Measurements from ENCODE around the gene LHX2. TPM values are rescaled to one million over a fixed set of nuclear protein-coding genes. Genes with fewer than 3 reads are reported as not detected.
A peak's percentile ranks its signal among the peaks of the same experiment; 100 is the strongest.

Gene LHX2
- total and polyA plus RNA-seq, 2 donors: 0.19 to 0.57 TPM

DNA sequence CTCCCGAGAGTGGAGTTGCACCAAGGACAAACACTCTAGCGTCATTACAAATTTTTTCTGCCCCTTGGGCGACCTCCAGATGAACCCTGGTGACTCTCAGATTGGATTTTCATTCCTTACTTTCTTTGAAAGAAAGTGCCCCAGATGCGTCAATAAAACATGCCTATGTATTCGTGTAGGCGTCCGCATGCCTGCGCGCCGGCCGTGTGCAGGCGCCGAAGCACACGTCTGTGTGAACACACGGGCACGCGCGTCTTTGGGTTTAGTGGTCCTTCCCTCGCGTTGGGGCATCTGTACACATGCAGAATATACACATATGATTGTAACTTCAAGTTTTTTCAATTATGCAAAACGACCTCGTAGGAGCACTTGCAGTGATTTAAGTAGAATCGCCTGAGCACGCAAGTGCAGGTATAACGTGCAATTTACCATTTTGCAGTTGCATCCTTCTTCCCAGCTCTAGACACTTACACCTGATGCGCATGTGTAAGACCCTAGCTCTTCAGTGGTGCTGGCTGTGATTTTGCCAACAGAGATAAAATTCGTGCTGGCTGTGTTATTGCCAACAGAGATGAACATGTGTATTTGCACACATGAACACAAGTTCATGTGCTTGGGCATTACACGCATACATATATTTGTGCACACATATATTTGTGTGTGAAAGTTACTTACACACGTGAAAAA lies 1.9 kb upstream of the LHX2 start:
- DNase-seq (ENCODE audit: low read depth in 6 of 9, low spot score in 9 of 9): no peak
- H3K27me3 ChIP-seq (ENCODE audit: control insufficient read depth in 2 of 2, insufficient read depth in 1 of 2, low read length in 1 of 2): peaks cover 98 to 100% of the 10 kb centered on the region in 2 donors

DNA sequence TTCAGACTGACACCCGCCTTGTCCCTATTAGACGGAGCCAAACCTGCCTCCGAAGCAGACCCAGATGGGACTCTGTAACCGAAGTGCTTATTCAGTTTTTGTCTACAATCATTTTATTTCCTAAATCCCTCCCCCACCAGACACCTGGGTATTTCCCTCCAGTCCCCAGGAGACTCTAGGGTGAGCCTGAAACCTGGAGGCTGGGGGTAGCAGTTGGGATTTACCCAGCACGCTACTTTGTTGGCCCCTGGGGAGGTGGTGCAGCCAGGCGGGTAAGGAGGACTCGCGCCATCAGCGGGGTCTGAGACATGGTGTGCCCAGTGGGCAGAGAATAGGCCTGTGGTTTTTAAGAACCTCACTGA lies 1.3 kb upstream of the LHX2 start:
- peaks cover 3 to 13% of the 10 kb centered on the region in 2 donors for H3K4me1 ChIP-seq (ENCODE audit: control insufficient read depth in 2 of 2, insufficient read depth in 2 of 2, low read length in 2 of 2)
- H3K36me3 ChIP-seq (ENCODE audit: control insufficient read depth in 2 of 2, insufficient read depth in 2 of 2, low read length in 1 of 2): no peaks in the 10 kb centered on the region
- peaks cover 98 to 100% of the 10 kb centered on the region in 2 donors for H3K27me3 ChIP-seq (ENCODE audit: control insufficient read depth in 2 of 2, insufficient read depth in 1 of 2, low read length in 1 of 2)
- DNase-seq (ENCODE audit: low read depth in 6 of 9, low spot score in 9 of 9): no peak
- WGBS: 22% methylated on average over 9 of the region's 9 CpGs
- no peak overlapping the region for H3K27ac ChIP-seq (ENCODE audit: low read depth in 1 of 2, low read length in 1 of 2)
- H3K4me3 ChIP-seq (ENCODE audit: low read length in 2 of 2): no peak overlapping the region
- peaks cover 2 to 17% of the 10 kb centered on the region in 2 donors for H3K9me3 ChIP-seq (ENCODE audit: control insufficient read depth in 2 of 2, insufficient read depth in 1 of 2, low read length in 1 of 2)

More for the DNA sequence above, 1.9 kb upstream of the LHX2 start:
- WGBS: 8% methylated on average over 29 of the region's 29 CpGs
- peaks cover 2 to 17% of the 10 kb centered on the region in 2 donors for H3K9me3 ChIP-seq (ENCODE audit: control insufficient read depth in 2 of 2, insufficient read depth in 1 of 2, low read length in 1 of 2)
- no peak overlapping the region for H3K4me3 ChIP-seq (ENCODE audit: low read length in 2 of 2)
- H3K36me3 ChIP-seq (ENCODE audit: control insufficient read depth in 2 of 2, insufficient read depth in 2 of 2, low read length in 1 of 2): no peaks in the 10 kb centered on the region
- H3K4me1 ChIP-seq (ENCODE audit: control insufficient read depth in 2 of 2, insufficient read depth in 2 of 2, low read length in 2 of 2): peaks cover 3 to 13% of the 10 kb centered on the region in 2 donors
- H3K27ac ChIP-seq (ENCODE audit: low read depth in 1 of 2, low read length in 1 of 2): no peak overlapping the region

DNA sequence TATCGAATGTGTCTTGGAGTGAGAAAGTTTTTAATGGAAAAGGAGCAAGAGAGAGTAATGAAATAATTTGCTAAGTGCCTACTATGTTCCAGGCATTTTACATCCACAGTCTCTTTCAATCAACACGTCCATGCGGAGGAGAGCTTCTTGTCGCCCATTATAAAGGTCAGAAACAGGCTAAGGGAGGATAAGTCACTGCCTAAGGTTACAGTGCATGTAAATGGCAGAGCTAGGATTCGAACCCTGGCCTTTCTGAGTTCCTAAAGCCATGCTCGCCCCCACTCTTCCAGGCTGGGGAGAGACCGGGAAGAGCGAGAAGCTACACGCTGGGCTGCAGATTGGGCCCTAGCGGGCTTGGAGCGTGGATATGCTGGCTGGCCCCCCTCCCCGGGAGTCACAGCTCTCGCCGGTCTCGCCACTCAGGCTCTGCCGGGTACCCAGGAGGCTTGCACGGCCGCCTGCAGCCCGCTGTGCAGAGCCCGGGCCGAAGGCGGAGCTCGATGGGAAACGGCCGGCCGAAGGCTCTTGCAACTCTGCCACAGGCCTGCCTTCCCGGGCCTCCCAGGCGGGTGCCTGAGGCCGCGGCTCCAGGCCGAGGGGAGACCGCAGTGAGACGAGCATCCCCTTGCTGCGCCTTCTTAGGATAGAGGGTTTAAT lies 775 bp upstream of the LHX2 start:
- Histone ChIP-seq H3K27me3 (ENCODE audit: control insufficient read depth in 2 of 2, insufficient read depth in 1 of 2, low read length in 1 of 2) (peaks cover 98 to 100% of the 10 kb centered on the region in 2 donors), H3K4me1 (ENCODE audit: control insufficient read depth in 2 of 2, insufficient read depth in 2 of 2, low read length in 2 of 2) (peaks cover 3 to 13% of the 10 kb centered on the region in 2 donors), H3K9me3 (ENCODE audit: control insufficient read depth in 2 of 2, insufficient read depth in 1 of 2, low read length in 1 of 2) (peaks cover 2 to 17% of the 10 kb centered on the region in 2 donors), H3K27ac (ENCODE audit: low read depth in 1 of 2, low read length in 1 of 2) (no peak overlapping the region), H3K4me3 (ENCODE audit: low read length in 2 of 2) (peak overlapping the region in 1 of 2 donors; percentile 23), H3K36me3 (ENCODE audit: control insufficient read depth in 2 of 2, insufficient read depth in 2 of 2, low read length in 1 of 2) (no peaks in the 10 kb centered on the region)
- DNase-seq (ENCODE audit: low read depth in 6 of 9, low spot score in 9 of 9): no peak
- 5% methylated on average over 34 of the region's 34 CpGs for WGBS

DNA sequence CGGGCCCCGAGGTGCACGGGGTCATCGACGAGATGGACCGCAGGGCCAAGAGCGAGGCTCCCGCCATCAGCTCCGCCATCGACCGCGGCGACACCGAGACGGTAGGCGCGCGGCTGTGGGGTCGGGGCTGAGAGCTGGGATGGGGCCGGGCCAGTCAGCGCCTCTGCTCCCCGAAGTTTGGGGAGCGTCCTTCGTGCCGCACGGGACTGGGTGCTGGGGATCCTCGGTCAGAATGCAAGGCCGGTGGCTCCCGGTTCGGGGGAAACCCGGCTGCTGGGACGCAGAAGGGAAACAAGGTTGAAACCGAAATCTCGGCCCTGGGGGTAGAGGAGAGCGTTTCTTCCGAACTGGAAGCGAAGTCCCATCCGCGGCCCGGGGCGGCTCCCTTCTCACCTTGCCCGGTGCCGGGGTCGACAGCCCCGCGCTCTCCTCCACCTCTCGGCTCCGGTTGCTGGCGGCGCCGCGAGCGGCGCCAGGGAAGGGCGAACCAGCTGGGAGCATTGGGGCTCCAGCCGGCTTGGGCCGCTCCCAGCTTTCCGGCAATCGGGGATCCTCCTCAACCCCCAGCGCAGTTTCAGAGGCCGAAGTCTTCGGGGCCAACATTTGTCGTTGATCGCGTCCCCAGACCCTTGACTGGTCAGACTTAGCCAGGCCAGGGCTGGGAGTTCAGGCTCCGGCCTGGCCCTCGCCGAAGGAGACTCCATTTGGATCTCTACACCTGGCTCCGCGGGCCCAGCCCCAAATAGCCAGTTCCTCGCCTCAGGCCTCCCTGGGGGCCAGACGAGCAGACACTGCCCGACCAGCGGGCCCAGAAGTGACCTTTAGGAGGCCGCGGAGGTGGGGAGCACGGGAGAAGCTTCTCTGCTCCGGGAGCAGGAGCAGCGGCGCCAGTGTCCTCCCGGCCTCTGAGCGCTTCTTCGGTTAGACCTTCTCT lies 1.1 kb downstream of the LHX2 start:
- WGBS: 4% methylated on average over 83 of the region's 83 CpGs
- Histone ChIP-seq H3K4me1 (ENCODE audit: control insufficient read depth in 2 of 2, insufficient read depth in 2 of 2, low read length in 2 of 2) (peaks cover 3 to 18% of the 10 kb centered on the region in 2 donors), H3K9me3 (ENCODE audit: control insufficient read depth in 2 of 2, insufficient read depth in 1 of 2, low read length in 1 of 2) (peaks cover 4 to 17% of the 10 kb centered on the region in 2 donors), H3K27ac (ENCODE audit: low read depth in 1 of 2, low read length in 1 of 2) (no peak overlapping the region), H3K36me3 (ENCODE audit: control insufficient read depth in 2 of 2, insufficient read depth in 2 of 2, low read length in 1 of 2) (no peaks in the 10 kb centered on the region), H3K4me3 (ENCODE audit: low read length in 2 of 2) (peak overlapping the region in 1 of 2 donors; percentile 6), H3K27me3 (ENCODE audit: control insufficient read depth in 2 of 2, insufficient read depth in 1 of 2, low read length in 1 of 2) (peaks cover 97 to 100% of the 10 kb centered on the region in 2 donors)
- no peak for DNase-seq (ENCODE audit: low read depth in 6 of 9, low spot score in 9 of 9)

DNA sequence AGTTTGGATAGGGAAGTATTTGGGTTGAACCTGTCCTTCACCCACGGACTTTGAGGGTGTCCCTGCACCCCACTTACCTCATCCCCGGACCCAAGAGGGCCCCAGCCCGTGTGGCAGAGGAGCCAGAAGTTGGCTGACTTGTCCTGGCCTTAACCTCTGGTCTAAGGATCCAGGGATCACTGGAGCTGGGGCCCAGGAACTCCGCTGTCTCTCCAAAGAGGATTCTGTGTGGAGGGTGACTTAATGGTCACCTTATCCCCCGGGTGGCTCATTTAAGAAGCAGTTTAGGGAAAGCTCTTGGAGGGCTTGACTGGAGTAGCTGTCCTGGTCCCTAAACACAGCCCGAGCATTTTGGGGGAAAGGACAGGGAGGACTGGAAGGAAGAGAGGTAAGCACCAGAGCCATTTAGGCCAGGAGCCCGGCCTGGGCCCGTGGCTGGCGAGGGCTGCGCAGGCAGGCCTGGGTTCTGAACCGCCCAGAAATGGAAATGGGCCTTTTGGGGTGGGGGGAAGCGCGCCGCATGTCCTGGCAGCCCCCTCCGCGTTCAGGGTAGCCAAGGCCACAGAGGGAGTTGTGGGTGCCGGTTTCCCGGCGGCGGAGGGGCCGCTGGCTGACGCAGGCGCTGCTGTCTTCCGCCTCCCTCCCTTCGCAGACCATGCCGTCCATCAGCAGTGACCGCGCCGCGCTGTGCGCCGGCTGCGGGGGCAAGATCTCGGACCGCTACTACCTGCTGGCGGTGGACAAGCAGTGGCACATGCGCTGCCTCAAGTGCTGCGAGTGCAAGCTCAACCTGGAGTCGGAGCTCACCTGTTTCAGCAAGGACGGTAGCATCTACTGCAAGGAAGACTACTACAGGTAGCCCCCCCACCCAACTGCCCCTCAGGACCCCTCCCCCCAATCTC lies 2.0 kb downstream of the LHX2 start:
- H3K4me3 ChIP-seq (ENCODE audit: low read length in 2 of 2): no peak overlapping the region
- peaks cover 96 to 100% of the 10 kb centered on the region in 2 donors for H3K27me3 ChIP-seq (ENCODE audit: control insufficient read depth in 2 of 2, insufficient read depth in 1 of 2, low read length in 1 of 2)
- 7% methylated on average over 40 of the region's 40 CpGs for WGBS
- H3K27ac ChIP-seq (ENCODE audit: low read depth in 1 of 2, low read length in 1 of 2): no peak overlapping the region
- peaks cover 4 to 17% of the 10 kb centered on the region in 2 donors for H3K9me3 ChIP-seq (ENCODE audit: control insufficient read depth in 2 of 2, insufficient read depth in 1 of 2, low read length in 1 of 2)
- H3K4me1 ChIP-seq (ENCODE audit: control insufficient read depth in 2 of 2, insufficient read depth in 2 of 2, low read length in 2 of 2): peaks cover 3 to 14% of the 10 kb centered on the region in 2 donors
- no peaks in the 10 kb centered on the region for H3K36me3 ChIP-seq (ENCODE audit: control insufficient read depth in 2 of 2, insufficient read depth in 2 of 2, low read length in 1 of 2)
- no peak for DNase-seq (ENCODE audit: low read depth in 6 of 9, low spot score in 9 of 9)

DNA sequence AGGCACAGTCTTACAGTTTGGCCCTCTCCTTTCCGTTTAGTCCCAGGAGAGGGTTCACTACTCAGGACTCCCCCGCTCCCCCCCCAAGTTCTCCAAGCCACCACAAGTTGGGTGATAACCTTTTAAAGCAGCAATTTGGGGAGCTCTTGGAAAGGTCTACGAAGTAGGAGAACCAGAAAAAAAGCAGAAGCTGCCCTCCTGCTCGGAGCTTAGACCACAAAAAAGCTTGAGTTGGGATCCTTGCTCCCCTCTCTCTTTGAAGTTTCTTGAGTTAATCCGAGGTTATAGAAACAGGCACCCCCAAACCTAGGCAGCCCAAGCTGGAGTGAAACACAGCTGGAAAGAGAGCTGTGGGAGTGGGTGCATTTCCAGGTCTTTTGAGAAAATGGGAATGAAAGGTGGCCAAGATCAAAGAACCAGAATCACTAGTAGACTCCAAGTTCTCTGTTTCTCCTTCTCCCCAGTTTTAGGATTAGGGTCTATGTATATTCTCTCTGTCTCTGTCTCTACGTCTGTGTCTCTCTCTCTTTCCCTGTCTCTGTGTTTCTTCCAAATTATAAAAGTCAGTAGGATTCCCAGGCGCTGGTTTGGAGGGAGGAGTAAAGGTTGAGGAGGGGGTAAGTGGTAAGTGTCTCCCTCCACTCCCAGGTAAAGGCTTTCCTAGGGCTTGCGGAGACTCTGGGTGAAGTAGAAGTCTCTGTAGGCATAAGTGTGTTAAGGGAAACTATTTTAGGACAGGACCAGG lies 2.8 kb downstream of the LHX2 start:
- DNase-seq (ENCODE audit: low read depth in 6 of 9, low spot score in 9 of 9): no peak
- Histone ChIP-seq H3K27ac (ENCODE audit: low read depth in 1 of 2, low read length in 1 of 2) (no peak overlapping the region), H3K9me3 (ENCODE audit: control insufficient read depth in 2 of 2, insufficient read depth in 1 of 2, low read length in 1 of 2) (peaks cover 4 to 13% of the 10 kb centered on the region in 2 donors), H3K4me1 (ENCODE audit: control insufficient read depth in 2 of 2, insufficient read depth in 2 of 2, low read length in 2 of 2) (peaks cover 3 to 8% of the 10 kb centered on the region in 2 donors), H3K27me3 (ENCODE audit: control insufficient read depth in 2 of 2, insufficient read depth in 1 of 2, low read length in 1 of 2) (peaks cover 93 to 100% of the 10 kb centered on the region in 2 donors), H3K36me3 (ENCODE audit: control insufficient read depth in 2 of 2, insufficient read depth in 2 of 2, low read length in 1 of 2) (no peaks in the 10 kb centered on the region), H3K4me3 (ENCODE audit: low read length in 2 of 2) (no peak overlapping the region)
- WGBS: 6% methylated on average over 8 of the region's 8 CpGs

DNA sequence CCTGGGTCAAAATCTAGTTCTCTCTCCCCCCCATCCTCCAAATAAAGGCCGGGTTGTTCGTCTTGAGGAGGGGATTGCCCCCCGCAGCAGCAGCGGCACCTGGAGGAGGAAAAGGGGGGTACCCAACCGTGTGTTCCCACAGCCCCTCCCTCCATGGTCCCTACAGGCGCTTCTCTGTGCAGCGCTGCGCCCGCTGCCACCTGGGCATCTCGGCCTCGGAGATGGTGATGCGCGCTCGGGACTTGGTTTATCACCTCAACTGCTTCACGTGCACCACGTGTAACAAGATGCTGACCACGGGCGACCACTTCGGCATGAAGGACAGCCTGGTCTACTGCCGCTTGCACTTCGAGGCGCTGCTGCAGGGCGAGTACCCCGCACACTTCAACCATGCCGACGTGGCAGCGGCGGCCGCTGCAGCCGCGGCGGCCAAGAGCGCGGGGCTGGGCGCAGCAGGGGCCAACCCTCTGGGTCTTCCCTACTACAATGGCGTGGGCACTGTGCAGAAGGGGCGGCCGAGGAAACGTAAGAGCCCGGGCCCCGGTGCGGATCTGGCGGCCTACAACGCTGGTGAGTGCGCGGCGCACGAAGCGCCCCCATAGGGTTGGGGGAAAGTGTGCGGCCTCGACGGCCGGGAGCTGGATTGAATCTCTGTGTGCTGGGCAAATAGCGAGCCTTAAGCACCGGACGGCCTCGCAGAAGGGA lies 3.5 kb downstream of the LHX2 start:
- peaks cover 3 to 8% of the 10 kb centered on the region in 2 donors for H3K4me1 ChIP-seq (ENCODE audit: control insufficient read depth in 2 of 2, insufficient read depth in 2 of 2, low read length in 2 of 2)

More for the DNA sequence above, 3.5 kb downstream of the LHX2 start:
- 9% methylated on average over 57 of the region's 57 CpGs for WGBS
- Histone ChIP-seq H3K9me3 (ENCODE audit: control insufficient read depth in 2 of 2, insufficient read depth in 1 of 2, low read length in 1 of 2) (peaks cover 4 to 13% of the 10 kb centered on the region in 2 donors), H3K27ac (ENCODE audit: low read depth in 1 of 2, low read length in 1 of 2) (no peak overlapping the region), H3K27me3 (ENCODE audit: control insufficient read depth in 2 of 2, insufficient read depth in 1 of 2, low read length in 1 of 2) (peaks cover 86 to 100% of the 10 kb centered on the region in 2 donors), H3K4me3 (ENCODE audit: low read length in 2 of 2) (no peak overlapping the region), H3K36me3 (ENCODE audit: control insufficient read depth in 2 of 2, insufficient read depth in 2 of 2, low read length in 1 of 2) (no peaks in the 10 kb centered on the region)
- DNase-seq (ENCODE audit: low read depth in 6 of 9, low spot score in 9 of 9): no peak

All from thymus (tissue), 11 donors.